GM18508 (cell line): ENCODE results near the gene SMIM8.

Experiments used
- ATAC-seq: cut with Tn5 transposase; IDR thresholded peaks from one replicate; pipeline ENCODE4 v1.9.1; 2021; ENCODE audit warnings: moderate number of reproducible peaks; ENCODE audit not compliant: insufficient read depth, unreplicated experiment

Gene SMIM8

DNA sequence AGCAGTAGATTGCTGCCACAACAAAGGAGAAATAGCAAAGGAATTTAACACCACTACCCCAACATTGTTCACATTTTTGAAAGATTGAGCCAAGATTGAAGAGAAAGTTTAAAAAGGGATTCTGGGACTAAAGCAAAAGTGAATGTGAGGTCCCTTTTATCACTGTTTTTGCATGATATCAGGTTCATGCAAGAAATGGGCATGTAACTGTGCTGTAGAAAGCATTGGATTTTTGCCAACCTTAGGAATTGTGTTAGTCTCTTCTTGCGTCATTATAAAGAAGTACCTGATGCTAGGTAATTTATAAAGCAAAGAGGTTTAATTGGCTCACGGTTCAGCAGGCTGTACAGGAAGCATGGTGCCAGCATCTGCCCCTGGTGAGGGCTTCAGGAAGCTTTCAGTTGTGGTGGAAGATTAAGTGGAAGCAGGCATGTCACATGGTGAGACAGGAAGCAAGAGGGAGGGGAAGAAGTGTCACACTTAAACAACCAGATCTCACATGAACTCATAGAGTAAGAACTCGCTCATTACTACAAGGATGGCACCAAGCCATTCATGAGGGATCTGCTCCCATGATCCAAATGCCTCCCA lies 11.3 kb downstream of the SMIM8 start:
- ATAC-seq, result no peak

DNA sequence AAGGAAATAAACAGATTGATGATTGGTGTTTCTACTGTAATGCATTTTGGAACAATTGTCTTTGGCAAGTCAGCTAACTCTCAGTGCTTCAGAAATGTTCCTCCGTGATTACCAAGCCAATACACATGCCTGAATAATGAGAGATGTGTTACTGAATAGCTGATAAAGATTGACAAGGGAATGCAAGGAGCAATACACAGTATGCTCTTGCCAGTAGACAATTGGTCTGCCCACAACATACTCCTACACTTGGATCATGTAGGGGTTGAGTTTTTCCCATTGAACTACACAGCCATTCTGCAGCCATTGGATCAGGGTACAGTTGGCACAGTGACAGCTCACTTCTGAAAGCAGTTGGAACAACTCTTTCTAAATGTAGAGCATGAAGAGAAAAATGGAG lies 12.3 kb downstream of the SMIM8 start:
- no peak for ATAC-seq

DNA sequence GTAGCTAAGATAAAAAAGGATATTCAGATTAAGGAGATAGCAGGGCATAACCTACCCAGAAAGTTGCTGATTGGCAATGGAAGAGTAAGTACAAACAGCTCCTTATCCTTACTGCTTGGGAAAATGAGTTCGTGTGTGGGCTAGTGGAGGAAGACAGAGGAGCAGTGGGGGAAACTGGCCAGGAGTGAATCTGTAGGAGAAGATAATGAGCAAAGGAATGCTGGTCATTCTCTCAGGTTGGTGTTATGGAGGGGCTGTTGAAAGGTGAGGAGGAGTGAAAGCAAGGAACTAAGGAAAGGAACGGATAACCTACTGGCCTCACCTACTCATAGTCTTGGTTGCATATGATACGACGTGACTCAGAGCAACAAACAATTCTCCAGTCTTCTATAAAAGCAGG lies 14.0 kb downstream of the SMIM8 start:
- ATAC-seq, result no peak

DNA sequence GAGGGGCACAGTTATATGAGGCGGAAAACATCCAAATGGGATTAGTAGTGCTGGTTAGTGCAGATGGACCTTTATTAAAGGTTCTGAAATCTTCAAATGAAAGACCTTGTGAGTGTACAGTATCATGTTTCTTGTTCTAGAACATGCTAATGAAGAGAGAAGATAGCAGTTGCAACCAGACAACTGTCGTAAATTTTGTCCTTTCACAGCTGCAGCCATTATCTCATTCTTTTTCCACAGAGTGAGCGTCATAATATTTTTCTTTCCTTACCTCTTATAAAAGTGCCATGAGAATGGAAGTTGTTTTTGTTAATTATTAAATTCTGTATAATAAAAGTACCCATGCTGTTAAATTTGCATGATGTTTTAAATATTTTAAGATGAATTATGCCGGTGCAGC lies 17.8 kb downstream of the SMIM8 start:
- ATAC-seq, result no peak

DNA sequence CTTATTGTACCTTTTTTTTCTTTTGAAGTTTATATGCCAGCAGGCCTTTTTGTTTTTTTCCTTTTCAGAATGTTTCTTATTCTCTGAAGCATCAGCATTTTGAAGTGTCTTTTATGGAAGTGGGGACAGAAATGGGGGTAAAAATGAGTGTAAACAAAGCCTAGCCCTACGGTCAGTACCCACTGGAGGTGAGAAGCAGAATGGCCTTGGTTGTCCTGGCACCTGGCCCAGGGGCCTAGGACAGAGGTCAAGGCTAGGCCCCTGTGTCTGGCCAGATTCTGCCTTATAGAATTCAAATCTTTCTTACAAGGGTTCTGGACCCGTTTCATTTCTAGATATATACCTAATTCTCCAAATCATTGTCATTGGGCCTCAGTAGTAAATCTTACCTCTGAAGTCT lies 18.8 kb downstream of the SMIM8 start:
- no peak for ATAC-seq

DNA sequence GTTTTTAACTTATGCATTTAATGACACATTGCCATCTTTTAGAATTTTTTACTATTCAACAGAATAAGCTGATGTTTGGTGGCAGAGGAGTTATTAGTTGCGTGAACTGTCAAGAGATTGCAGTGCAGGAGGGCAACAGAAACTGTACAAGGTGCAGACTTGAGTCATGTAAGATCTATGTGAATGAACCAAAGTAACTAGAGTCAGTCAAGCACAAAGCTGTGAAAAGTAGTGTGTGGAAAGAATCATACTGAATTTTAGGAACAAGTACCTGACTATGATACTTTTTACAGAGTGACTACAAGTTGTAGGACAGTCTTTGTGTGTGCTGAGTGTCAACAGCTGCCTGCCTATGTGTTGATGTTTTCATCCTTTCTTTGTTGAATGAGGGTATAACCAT lies 19.5 kb downstream of the SMIM8 start:
- ATAC-seq, result peak; percentile 95

DNA sequence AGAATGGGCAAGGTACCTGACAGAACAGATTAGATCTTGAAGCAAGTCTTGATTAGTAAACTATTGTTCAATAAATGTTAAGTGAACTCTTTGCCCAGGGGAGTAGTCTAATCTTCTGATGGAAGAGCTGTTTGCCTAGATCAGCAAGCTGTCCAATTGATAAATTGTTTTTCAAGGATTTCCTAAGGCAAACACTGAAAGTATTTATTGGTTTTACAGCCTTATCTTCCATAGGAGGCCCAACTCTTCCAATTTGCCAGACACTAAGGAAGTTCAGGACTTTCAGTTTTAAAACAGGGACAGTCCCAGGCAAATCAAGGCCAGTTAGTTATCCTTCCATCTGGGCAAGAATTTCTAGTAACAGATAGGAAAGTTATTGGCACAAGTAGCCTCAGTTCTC lies 20.4 kb downstream of the SMIM8 start:
- no peak for ATAC-seq

DNA sequence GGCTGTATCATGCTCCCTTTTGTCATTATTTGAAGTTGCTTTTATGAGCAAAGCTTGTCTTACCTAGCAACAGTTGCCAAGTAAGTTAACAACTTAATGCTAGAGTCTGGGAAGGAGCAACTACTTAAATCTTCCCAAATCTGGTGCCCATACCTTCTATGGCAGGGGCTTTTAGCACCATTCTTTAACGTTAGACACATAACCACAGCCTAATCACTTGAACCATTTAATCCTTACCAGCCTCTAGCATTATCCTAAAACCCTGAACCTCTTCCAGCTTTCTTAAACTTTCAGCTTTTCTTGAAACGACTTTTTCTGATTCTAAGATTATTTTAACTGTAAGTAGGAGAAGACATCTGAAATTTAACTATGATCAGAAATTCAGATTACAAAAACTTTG lies 22.3 kb downstream of the SMIM8 start, which contains the start of gene C6orf163:
TSS of gene C6orf163 (plus strand) at position 83 of the 400 bp plus-strand sequence. CDS start at position 370, 287 bp downstream.
- no peak for ATAC-seq

DNA sequence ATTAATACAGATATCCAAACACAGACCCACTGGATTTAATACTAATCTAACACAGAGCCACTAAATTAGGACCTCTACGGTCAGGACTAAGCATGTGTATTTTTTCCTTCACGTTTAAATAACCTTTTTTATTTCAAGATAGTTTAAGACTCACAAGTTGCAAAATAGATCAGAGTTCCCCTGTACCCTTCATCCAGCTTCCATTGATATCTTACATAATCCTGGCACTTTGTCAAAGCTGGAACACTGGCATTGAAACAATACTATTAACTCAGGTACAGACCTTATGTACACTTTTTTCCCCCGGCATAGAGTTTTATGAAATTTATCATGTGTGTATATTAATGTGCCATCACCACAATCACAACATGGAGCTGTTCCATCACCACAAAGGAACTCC lies 24.3 kb downstream of the SMIM8 start:
- ATAC-seq, result no peak

DNA sequence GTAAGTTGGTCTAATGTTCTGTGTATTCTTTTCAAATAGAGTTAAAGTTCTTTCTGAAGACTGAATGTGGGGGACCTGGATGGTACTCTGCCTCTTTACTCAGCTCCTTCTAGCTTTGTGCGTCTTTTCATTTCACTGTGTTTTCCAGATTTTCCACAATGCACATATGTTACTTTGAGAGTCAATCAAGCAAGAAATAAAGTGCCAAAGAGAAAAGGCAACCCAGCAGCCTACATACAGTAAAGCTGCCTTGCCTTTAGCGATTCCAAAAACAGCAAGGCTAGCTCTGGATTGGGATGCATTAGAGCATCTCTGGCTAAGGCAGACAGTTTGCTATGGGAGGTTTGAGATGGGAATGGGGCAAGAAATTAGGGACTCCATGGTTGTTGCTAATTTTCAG lies 27.5 kb downstream of the SMIM8 start:
- ATAC-seq, result no peak

DNA sequence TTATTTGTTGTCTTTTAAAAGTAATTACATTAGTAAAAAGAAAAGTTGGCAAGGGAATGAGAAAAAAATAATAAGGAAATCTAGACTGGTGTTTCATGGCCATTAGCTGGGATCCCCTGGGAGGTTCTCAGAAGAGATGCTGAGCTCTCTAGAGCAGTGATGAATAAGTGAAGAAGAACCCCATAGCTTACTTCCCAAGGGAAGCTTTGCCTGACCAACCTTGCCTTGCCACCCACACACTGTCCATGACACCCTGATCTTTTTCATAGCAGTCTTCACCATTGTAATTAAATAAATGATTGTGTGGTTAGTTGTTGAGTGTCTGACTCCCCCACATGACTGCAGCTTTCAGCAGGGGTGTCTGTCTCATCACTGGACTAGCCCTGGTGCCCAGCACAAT lies 28.1 kb downstream of the SMIM8 start:
- no peak for ATAC-seq

DNA sequence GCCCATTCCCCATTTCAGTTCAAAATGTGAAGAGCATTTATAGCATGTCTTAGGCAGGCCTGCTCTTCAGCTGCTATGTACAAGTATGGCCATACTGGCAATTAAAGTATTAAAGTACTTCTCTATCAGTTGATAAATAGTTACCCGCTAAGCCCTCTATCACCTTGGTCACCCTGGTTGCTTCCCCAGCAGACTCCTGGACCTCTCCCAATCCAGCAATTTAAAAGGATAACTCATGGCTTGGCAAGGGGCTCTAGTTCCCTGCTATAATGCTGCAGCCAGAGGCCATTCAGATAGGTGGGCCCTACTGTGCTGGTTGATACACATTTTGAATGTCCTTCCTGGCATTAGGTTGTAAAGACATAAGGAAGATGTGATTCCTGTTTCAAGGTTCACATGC lies 29.2 kb downstream of the SMIM8 start:
- no peak for ATAC-seq

DNA sequence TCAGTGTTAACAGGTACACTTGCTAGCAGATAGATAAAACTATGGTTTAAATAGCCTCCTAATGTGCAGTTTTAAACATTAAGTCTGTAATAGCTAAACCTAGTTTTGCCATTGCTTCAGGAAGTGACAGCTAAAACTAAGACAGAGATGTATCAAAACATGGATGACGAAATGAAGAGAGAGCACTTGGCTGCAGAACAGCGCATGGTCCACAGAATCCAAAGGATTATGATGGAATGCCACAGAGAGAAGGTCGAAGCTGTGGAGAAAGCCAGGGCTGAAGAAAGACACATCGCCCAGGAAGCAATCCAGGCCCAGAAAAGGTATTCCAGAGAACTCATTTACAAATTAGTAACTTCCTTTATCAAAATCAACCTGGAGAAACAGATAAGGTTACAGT lies 33.8 kb downstream of the SMIM8 start:
- no peak for ATAC-seq

DNA sequence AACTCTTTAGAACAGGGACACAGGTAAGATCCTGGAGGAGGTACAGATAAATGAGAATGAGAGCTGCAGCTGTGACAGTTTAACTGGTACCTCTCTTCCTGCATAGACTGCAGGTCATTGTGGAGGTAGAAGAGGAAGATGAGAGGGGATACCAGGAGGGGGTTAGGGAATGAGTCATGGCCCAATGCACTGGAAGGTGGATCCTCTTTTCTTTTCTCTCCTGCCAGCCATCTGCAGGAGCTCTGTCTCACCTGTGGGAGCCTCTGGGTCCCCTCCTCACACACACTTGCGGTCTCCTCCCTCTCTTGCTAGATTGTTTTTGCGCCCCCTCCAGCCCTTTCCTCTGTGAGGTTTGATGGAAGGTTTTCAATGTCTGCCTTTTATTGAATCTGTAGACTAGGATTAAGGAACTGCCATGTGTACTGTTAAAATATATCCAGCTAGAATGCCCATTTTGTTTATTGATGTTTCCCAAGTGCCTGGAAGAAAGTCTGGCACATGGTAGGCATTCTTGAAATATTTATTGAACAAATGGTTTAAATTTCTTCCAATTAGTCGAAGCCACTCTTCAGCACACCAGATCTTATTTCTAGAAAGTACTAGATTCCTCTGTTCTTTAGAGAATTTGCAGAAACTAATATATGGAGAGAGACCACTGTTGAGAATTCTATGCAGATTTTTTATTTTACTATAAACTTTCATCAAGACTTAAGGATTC lies 35.2 kb downstream of the SMIM8 start:
- no peak for ATAC-seq

DNA sequence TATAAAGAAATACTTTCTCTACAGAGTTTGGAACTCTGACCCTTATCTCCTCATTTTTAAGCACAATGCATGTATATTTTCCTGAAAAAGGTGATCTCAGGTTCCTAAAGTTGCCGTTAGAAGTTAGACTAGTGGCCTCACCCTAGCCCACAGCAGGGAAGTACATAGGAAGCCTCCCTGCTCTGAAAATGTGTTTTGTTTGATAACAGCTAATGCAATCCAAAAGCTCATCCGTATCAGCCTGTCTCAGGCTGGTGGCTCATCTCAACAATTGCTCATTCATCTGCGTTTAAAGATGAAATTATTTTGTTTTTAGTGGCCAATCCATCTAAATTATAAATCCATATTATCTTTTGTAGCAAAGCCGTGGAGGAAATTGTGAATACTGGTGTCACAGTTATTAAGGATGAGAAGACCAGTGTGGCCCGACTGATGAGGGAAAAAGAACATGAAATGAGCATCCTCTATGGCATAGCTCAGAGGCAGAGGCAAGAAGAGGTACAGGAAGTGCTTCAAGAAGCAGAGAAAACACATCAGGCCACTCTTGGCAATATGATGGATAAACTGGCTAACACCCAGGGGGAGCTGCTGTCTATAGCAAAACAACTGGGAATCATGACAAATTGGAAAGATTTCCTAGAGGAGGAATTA lies 42.3 kb downstream of the SMIM8 start:
- ATAC-seq, result no peak

DNA sequence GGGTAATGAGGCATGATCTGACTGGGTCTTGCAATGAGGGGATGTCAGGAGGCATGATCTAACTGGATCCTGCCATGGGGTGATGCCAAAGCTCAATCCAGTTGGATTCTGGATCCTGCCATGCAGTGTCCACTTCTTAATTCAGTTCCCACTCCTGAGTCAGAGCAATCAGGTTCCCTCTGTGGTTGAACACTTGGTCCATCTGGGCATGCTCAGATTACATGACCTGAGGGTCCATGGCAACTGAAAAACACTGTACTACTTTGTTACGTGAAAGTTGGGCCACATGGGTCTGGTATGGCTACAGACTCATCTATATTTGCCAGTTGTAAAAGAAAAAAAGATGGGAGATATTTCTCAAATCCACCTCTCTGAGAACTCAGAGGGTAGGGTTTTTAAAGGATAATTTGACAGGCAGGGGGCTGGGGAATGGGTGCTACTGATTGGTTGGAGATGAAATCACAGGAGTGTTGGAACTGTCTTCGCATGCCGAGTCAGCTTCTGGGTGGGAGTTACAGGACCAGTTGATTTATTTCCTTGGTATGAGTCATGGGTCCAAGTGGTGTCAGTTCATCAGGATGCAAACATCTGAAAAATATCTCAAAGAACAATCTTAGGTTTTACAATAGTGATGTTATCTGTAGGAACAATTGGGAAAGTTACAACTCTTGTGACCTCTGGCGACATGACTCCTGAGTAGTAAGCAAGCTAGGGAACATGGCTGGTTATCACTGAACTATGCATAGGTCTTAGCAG lies 43.9 kb downstream of the SMIM8 start:
- ATAC-seq, result no peak

DNA sequence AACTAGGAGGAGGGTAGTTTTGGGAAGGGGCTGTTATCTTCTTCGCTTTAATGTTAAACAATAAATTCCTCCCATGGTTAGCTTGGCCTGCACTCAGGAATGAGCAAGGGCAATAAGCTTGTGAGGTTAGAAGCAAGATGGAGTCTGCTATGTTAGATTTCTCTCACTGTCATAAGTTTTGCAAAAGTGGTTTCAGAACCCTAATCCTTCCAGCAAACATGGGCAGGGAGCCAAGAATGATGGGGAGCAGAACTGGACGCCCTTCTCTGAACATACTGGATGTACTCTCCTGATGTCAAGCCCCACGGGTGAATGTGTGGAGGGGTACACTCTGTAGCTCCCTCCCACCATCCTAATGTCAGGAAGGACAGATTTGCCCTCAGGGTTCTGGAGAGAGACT lies 44.5 kb downstream of the SMIM8 start:
- ATAC-seq, result no peak

DNA sequence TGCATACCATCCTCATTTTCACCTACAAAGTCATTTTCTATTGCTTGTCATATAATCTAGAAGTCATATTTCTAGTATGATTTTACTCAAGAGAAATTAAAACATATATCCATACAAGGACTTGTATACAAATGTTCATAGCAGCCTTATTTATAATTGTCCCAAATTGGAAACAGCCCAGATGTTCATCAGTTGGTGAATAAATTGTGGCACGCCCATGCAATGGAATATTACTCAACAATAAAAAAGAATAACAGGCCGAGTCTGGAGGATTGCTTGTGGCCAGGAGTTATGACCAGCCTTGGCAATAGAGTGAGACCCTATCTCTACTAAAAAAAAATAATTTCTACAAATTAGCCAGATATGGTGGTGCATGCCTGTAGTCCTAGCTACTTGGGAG lies 51.0 kb downstream of the SMIM8 start:
- ATAC-seq, result no peak

DNA sequence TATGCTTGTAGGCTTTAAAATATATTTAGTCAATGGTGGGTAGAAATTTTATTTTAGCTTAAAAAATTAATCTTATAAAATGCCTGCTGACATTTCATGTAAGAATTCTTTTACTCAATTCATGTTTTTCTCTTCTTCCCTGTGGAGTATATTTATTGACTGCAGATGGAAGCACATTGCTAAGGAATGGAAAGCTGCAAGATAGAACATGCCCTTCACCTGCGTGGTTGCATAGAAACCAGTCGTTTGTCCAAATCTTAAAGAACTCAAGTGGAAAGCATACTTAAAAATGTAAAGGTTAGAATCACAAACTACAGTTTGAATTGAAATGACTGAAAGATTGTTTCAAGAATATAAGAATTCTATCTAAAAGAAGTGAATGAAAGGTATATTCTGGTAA lies 52.9 kb downstream of the SMIM8 start:
- ATAC-seq, result no peak

DNA sequence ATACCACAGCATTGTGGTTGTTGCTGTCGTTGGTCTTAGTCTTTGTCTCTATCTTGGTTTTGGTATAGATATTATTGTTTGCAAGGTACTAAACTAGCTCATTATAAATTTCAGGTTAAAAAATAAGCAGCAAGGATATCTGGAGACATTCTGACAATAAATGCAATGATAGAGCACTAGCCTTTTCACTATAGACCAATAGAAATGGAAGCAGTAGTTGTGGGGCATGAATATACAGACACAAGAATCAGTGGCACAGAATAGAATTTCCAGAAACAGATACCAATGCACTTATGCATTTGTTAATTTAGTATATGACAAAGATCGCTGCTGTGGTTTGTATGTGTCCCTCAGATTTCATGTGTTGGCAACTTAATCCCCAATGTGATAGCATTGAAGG lies 54.3 kb downstream of the SMIM8 start:
- ATAC-seq, result no peak

DNA sequence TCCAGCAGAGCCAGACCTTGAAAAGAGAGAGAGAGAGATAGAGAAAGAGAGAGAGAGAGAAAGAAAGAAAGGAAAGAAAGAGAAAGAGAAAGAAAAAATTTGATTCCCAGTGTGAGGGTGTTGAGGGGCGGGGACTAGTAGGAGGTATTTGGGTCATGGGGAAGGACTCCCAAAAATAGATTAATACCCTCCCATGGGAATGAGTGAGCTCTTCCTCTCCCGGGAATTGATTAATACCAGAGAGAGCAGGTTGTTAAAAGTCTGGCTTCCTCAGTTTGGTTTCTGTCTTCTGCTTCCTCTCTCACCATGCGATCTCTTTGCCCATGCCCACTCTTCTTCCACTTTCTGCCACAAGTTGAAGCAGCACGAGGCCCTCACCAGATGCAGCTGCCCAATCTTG lies 56.6 kb downstream of the SMIM8 start:
- no peak for ATAC-seq
